DMS153 (cell line): ENCODE data around the gene B3GALT4.

ENCODE experiments used
- DNase-seq: peaks from one replicate; lab custom pipeline; 2025; lab: John Stamatoyannopoulos, UW

B3GALT4 gene

GRCh38 chr6:33292996-33293682 is 16.2 kb downstream of the B3GALT4 start:
- DNase-seq: no peak

GRCh38 chr6:33294086-33294823 is 17.3 kb downstream of the B3GALT4 start:
- no peak for DNase-seq

- no peak for DNase-seq
These were observed 18.9 kb downstream of the B3GALT4 start for GRCh38 chr6:33295621-33296369.

GRCh38 chr6:33296797-33297405 is 20.0 kb downstream of the B3GALT4 start:
- no peak for DNase-seq

- no peak for DNase-seq
These were observed 20.6 kb downstream of the B3GALT4 start for GRCh38 chr6:33297406-33297955.

- DNase-seq: peak; percentile 42
These were observed 21.2 kb downstream of the B3GALT4 start for GRCh38 chr6:33297956-33298772.

- peak; percentile 40 for DNase-seq
These were observed 21.9 kb downstream of the B3GALT4 start, which contains the start of gene RGL2 for GRCh38 chr6:33298773-33299236. TSS of gene RGL2 (minus strand) at chr6:33298942. CDS start at chr6:33298610, 332 bp downstream.

- peak; percentile 88 for DNase-seq
These were observed 22.5 kb downstream of the B3GALT4 start for GRCh38 chr6:33299237-33299944.

GRCh38 chr6:33301877-33302276 is 25.0 kb downstream of the B3GALT4 start:
- no peak for DNase-seq

GRCh38 chr6:33304216-33304615 is 27.3 kb downstream of the B3GALT4 start:
- DNase-seq: no peak

- no peak for DNase-seq
These were observed 28.1 kb downstream of the B3GALT4 start for GRCh38 chr6:33305052-33305451.

- no peak for DNase-seq
These were observed 29.4 kb downstream of the B3GALT4 start for GRCh38 chr6:33306356-33306755.

- DNase-seq: peak; percentile 58
These were observed 35.6 kb downstream of the B3GALT4 start for GRCh38 chr6:33312361-33313104.

GRCh38 chr6:33313105-33313708 is 36.3 kb downstream of the B3GALT4 start:
- DNase-seq: no peak

GRCh38 chr6:33313709-33314514 is 37.0 kb downstream of the B3GALT4 start, which contains the start of gene TAPBP:
TSS of gene TAPBP (minus strand) at chr6:33314078. CDS start at chr6:33314041, 37 bp downstream.
- peak; percentile 23 for DNase-seq

GRCh38 chr6:33314515-33314942 is 37.6 kb downstream of the B3GALT4 start:
- peak; percentile 52 for DNase-seq

- peak; percentile 53 for DNase-seq
These were observed 38.2 kb downstream of the B3GALT4 start for GRCh38 chr6:33314943-33315792.
